Medulla oblongata (tissue), 1 donor: Measurements from ENCODE around the gene PTGIR.
A peak's percentile ranks its signal among the peaks of the same experiment; 100 is the strongest.

Experiments
- DNase-seq: peaks from one replicate; pipeline ENCODE4 v3.0.0-alpha.2; 2015; ENCODE audit errors: extremely low spot score

PTGIR gene

GRCh38 chr19:46616631-46617322, 8.1 kb downstream of the PTGIR start:
- no peak for DNase-seq

- no peak for DNase-seq
Observed at GRCh38 chr19:46615966-46616365, 8.9 kb downstream of the PTGIR start.

- peak; percentile 92 for DNase-seq
Observed at GRCh38 chr19:46614114-46614722, 10.7 kb downstream of the PTGIR start.

- no peak for DNase-seq
Observed at GRCh38 chr19:46613525-46613924, 11.4 kb downstream of the PTGIR start.

- DNase-seq = no peak
Observed at GRCh38 chr19:46611776-46612175, 13.1 kb downstream of the PTGIR start.

GRCh38 chr19:46610851-46611770, 13.8 kb downstream of the PTGIR start:
- no peak for DNase-seq

- DNase-seq = no peak
Observed at GRCh38 chr19:46610413-46610775, 14.5 kb downstream of the PTGIR start.

GRCh38 chr19:46609511-46610412, 15.1 kb downstream of the PTGIR start:
- DNase-seq = no peak

GRCh38 chr19:46608581-46609345, 16.1 kb downstream of the PTGIR start:
- no peak for DNase-seq

GRCh38 chr19:46608178-46608577, 16.7 kb downstream of the PTGIR start:
- no peak for DNase-seq

- peak; percentile 71 for DNase-seq
Observed at GRCh38 chr19:46607448-46607841, 17.4 kb downstream of the PTGIR start.

GRCh38 chr19:46606681-46607447, 18.0 kb downstream of the PTGIR start:
- no peak for DNase-seq

GRCh38 chr19:46606019-46606418, 18.9 kb downstream of the PTGIR start:
- DNase-seq = no peak

- no peak for DNase-seq
Observed at GRCh38 chr19:46605356-46605821, 19.5 kb downstream of the PTGIR start.

- peak; percentile 57 for DNase-seq
Observed at GRCh38 chr19:46604781-46605355, 20.0 kb downstream of the PTGIR start.

GRCh38 chr19:46603752-46604231, 21.1 kb downstream of the PTGIR start:
- DNase-seq = no peak

GRCh38 chr19:46603195-46603637, 21.7 kb downstream of the PTGIR start:
- no peak for DNase-seq

GRCh38 chr19:46602392-46603194, 22.3 kb downstream of the PTGIR start:
- peak; percentile 58 for DNase-seq
